Measurements from ENCODE around the gene NTM. TPM values are rescaled to one million over a fixed set of nuclear protein-coding genes. Genes with fewer than 3 reads are reported as not detected.

NTM gene
- total and polyA plus RNA-seq, 2 of the 8 experiments (the other 6 are each of a cell fraction or from before 2014, with no cell fraction given): 13.4 to 20.0 TPM

DNA sequence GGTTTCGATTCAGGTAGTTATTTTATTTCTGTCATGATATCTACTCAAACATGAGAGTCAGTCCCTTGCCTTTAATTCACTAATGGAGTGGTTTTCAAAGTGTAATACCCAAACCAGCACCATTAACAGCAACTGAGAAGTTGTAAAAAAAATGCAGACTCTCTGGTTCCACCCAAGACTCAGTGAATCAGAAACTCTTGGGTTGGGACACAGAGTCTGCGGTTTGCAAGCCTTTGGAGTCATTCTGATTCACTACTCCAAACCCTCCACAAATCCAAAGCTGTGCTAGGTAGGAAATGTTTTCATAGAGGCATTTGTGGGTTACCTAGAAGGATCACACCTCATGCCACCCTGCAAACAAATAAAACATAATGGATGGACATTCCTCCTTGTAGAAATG is 340.1 kb downstream of the NTM start:
- no peak overlapping the region for H4K91ac ChIP-seq (replicated peaks; ENCODE audit: insufficient read length, low read length)
- no peak overlapping the region for H2BK120ac ChIP-seq (replicated peaks; ENCODE audit: low read depth, low read length)
- H3K56ac ChIP-seq (replicated peaks; ENCODE audit: insufficient read length, low read depth, low read length): no peak overlapping the region
- no peak overlapping the region for H2AK5ac ChIP-seq (ENCODE audit: low read depth, low read length)
- no peak overlapping the region for H2BK12ac ChIP-seq (ENCODE audit: low read depth, low read length)
- H3K23ac ChIP-seq (ENCODE audit: insufficient read length): no peak overlapping the region
- no peak for FAIRE-seq
- H3K4me3 ChIP-seq (ENCODE audit: extremely low read depth in 1 of 4, insufficient read depth in 2 of 4, low read depth in 3 of 4, low read length in 4 of 4): no peak overlapping the region
- H3K18ac ChIP-seq (ENCODE audit: extremely low read depth, low read length): no peak overlapping the region
- peaks cover 0 to 3% of the 10 kb centered on the region in 2 experiments; a peak in 1 of 4 replicates for H3K9me3 ChIP-seq (ENCODE audit: insufficient read depth in 2 of 2, low read depth in 1 of 2, low read length in 1 of 2)
- H3K4me2 ChIP-seq (ENCODE audit: insufficient read depth in 1 of 2, low read depth in 2 of 2, low read length in 2 of 2): no peak overlapping the region
- no peaks in the 10 kb centered on the region for H3K79me2 ChIP-seq (ENCODE audit: control insufficient read depth in 1 of 2, insufficient read depth in 2 of 2, low read length in 2 of 2)
- no peak overlapping the region for H2AFZ ChIP-seq (ENCODE audit: low read length)
- H4K8ac ChIP-seq (ENCODE audit: extremely low read depth, insufficient read depth, low read length): no peak overlapping the region
- no peaks in the 10 kb centered on the region; a peak in 1 of 8 replicates for H3K36me3 ChIP-seq (ENCODE audit: control insufficient read depth in 2 of 4, insufficient read depth in 4 of 4, low read length in 3 of 4)
- H3K9ac ChIP-seq (replicated peaks in 1 of 4; ENCODE audit: extremely low read depth in 1 of 4, low read depth in 3 of 4, low read length in 3 of 4): no peak overlapping the region
- H3K4me1 ChIP-seq (replicated peaks in 1 of 4; ENCODE audit: control insufficient read depth in 3 of 4, insufficient read depth in 4 of 4, low read length in 3 of 4): no peaks in the 10 kb centered on the region
- CTCF ChIA-PET (ENCODE audit: partially characterized antibody): no interaction called here
- no peak overlapping the region for H4K5ac ChIP-seq (ENCODE audit: insufficient read length, low read depth, low read length)
- no peak overlapping the region for H2BK20ac ChIP-seq (ENCODE audit: low read length)
- 87% methylated on average over 2 of the region's 2 CpGs; no CpG with 5 or more reads in 1 of the 2 experiments for WGBS, 2 experiments (ENCODE audit: extremely low coverage in 1 of 2, insufficient coverage in 1 of 2, insufficient read length in 1 of 2, insufficient replicate concordance in 2 of 2, low coverage in 1 of 2, low lambda C conversion rate in 2 of 2, missing lambda C conversion rate in 1 of 2)
- no peaks in the 10 kb centered on the region for H3K27me3 ChIP-seq (replicated peaks in 1 of 4; ENCODE audit: control insufficient read depth in 3 of 4, extremely low read depth in 1 of 4, insufficient read depth in 3 of 4, low read length in 3 of 4)
- H3K14ac ChIP-seq (ENCODE audit: insufficient read length): no peak overlapping the region
- POLR2A ChIA-PET (ENCODE audit: partially characterized antibody): interaction anchor here (1.1 kb wide), 1 partner anchor 17 kb away, joined by 3 read pairs; no protein-coding TSS in a partner anchor
- no peak overlapping the region for H3K4ac ChIP-seq (replicated peaks; ENCODE audit: insufficient read length, low read depth, low read length)
- no peak for DNase-seq (ENCODE audit: low read depth in 1 of 2, low spot score in 2 of 2)
- no peak overlapping the region for H2BK5ac ChIP-seq (ENCODE audit: low read depth, low read length)
- H2BK15ac ChIP-seq (ENCODE audit: low read length): no peak overlapping the region
- H3K79me1 ChIP-seq (ENCODE audit: low read depth, low read length): no peaks in the 10 kb centered on the region
- no peaks in the 10 kb centered on the region for H3K23me2 ChIP-seq (ENCODE audit: low read depth, low read length)
- no peak overlapping the region for H3K27ac ChIP-seq (ENCODE audit: low read depth, low read length)
- H4K20me1 ChIP-seq (replicated peaks in 1 of 2; ENCODE audit: control insufficient read depth in 1 of 2, insufficient read depth in 2 of 2, low read length in 2 of 2): no peaks in the 10 kb centered on the region
- no peak for TF ChIP-seq SIRT6 (IDR thresholded peaks at IDR 0.05; ENCODE audit: low read length)
- no peak for TF ChIP-seq TEAD4 (IDR thresholded peaks at IDR 0.05; ENCODE audit: low read depth, low read length)
- no peak for TF ChIP-seq RXRA (IDR thresholded peaks at IDR 0.05; ENCODE audit: insufficient read depth, low read depth, low read length)
- no peak for TF ChIP-seq TCF12 (IDR thresholded peaks at IDR 0.05; ENCODE audit: low read depth, low read length)
- TF ChIP-seq POLR2A (IDR thresholded peaks at IDR 0.05; ENCODE audit: control extremely low read depth in 1 of 2, low read depth in 2 of 2, low read length in 2 of 2): no peak
- TF ChIP-seq CBX5 (IDR thresholded peaks at IDR 0.05; ENCODE audit: low read depth, low read length): no peak
- TF ChIP-seq SP4 (IDR thresholded peaks at IDR 0.05; ENCODE audit: low read length): no peak
- TF ChIP-seq SUZ12 (IDR thresholded peaks at IDR 0.05; ENCODE audit: low read length): no peak
- TF ChIP-seq GTF2F1 (IDR thresholded peaks at IDR 0.05; ENCODE audit: borderline replicate concordance, low read depth, low read length): no peak
- no peak for TF ChIP-seq KDM4A (IDR thresholded peaks at IDR 0.05; ENCODE audit: low read depth, low read length, severe bottlenecking)
- no peak for TF ChIP-seq EGR1 (IDR thresholded peaks at IDR 0.05; ENCODE audit: borderline replicate concordance, low read depth, low read length)
- TF ChIP-seq CHD2 (IDR thresholded peaks at IDR 0.05; ENCODE audit: low read length): no peak
- TF ChIP-seq TBP (IDR thresholded peaks at IDR 0.05; ENCODE audit: low read depth, low read length): no peak
- TF ChIP-seq POLR2AphosphoS5 (IDR thresholded peaks at IDR 0.05; ENCODE audit: low read depth, low read length): no peak
- no peak for TF ChIP-seq RFX5 (IDR thresholded peaks at IDR 0.05; ENCODE audit: borderline replicate concordance, low read depth, low read length)
- TF ChIP-seq MAX (IDR thresholded peaks at IDR 0.05): no peak
- no peak for TF ChIP-seq SP2 (IDR thresholded peaks at IDR 0.05; ENCODE audit: low read length)
